Uterus (tissue), 2 donors: ENCODE data around the gene PPP6R2.

Experiments
- POLR2A ChIP-seq, 2 donors: fragments of 450-650 bp; IDR thresholded peaks; one replicate each; pipeline ENCODE4 v1.6.1; 2016; ENCODE audit warnings: antibody characterized with exemption in 2 of 2, mild to moderate bottlenecking in 1 of 2, moderate library complexity in 1 of 2
- TF ChIP-seq, protein P1 (sequence below), 4 experiments: fragments of 200-600 bp in 2 of 4; fragments of 450-650 bp in 2 of 4; sonication (generic) in 2 of 4; IDR thresholded peaks; one replicate each; pipeline ENCODE4 v1.5.1; 2016 to 2019; ENCODE audit warnings: antibody characterized with exemption in 4 of 4, mild to moderate bottlenecking in 2 of 4, moderate library complexity in 1 of 4

DNA sequence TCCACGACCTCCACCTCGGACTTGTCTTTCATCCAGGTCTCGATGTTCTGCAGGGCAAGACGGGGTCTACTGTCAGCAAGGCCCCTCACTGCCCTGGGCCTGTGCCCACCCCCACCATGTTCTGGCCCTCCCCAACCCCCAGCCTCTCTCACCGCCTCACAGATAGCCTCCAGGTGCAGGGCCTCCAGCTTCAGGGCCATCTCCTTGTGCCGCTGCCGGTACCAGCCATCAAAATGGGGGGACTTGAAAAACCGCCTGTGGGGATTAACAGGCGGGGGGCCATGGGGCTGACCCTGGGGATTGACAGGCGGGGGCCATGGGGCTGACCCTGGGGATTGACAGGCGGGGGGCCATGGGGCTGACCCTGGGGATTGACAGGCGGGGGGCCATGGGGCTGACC, 30.8 kb upstream of the PPP6R2 start:
- TF ChIP-seq POLR2A (IDR thresholded peaks at IDR 0.05): no peak
- TF ChIP-seq, protein P1, sequence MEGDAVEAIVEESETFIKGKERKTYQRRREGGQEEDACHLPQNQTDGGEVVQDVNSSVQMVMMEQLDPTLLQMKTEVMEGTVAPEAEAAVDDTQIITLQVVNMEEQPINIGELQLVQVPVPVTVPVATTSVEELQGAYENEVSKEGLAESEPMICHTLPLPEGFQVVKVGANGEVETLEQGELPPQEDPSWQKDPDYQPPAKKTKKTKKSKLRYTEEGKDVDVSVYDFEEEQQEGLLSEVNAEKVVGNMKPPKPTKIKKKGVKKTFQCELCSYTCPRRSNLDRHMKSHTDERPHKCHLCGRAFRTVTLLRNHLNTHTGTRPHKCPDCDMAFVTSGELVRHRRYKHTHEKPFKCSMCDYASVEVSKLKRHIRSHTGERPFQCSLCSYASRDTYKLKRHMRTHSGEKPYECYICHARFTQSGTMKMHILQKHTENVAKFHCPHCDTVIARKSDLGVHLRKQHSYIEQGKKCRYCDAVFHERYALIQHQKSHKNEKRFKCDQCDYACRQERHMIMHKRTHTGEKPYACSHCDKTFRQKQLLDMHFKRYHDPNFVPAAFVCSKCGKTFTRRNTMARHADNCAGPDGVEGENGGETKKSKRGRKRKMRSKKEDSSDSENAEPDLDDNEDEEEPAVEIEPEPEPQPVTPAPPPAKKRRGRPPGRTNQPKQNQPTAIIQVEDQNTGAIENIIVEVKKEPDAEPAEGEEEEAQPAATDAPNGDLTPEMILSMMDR (IDR thresholded peaks at IDR 0.05): no peak
